A204.1 (cell line): ENCODE data around the gene FAM186B.

ENCODE experiments used
- FAIRE-seq: peaks from 2 replicates; lab custom pipeline; 2012; peaks lifted over from hg19 to GRCh38; lab: Jason Lieb, UNC

The FAM186B gene

DNA sequence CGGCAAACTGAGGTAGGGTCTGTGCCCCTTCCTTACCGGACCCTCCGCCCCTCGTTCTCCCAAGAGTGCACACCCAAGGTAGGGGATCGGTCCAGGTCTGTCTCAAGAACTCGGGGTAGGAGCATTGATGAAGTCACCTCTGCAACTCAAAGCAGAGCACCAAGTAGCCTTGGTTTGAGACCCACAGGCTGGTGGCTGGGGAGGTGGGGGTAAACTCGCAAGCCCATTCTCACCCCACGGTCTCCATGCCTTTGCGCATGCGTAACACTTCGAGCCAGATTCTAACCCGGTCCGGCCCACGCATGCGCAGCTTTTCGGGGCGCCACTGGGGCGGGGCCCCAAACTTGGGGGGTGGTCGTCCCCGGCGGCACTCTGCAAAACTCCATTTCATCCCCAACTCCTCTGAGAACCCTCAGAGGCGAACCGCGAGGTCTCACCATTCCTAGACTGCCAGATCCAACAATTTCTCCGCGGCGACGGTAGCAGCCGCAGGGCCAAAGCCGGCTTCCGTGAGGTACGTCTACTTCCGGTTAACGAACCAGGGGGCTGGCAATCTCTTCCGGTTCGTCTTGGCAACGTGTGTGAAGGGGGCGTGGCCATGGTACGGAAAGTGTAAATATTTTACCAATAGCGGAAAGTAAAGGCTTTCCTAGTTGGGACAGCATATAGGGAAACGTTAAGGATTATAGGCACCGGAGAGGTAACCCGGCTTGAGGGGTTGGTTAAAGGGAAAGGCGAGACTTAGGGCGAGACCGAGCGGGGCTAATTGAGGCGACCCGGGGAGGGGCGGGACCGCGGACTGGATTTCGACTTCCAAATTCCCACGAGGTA, 37.6 kb downstream of the FAM186B start, which contains the start of gene MCRS1:
Gene MCRS1, minus strand, starts transcription at position 532 of the 831 bp plus-strand sequence. CDS start 1,411 bp downstream, outside the sequence.
- peak; percentile 56 for FAIRE-seq

DNA sequence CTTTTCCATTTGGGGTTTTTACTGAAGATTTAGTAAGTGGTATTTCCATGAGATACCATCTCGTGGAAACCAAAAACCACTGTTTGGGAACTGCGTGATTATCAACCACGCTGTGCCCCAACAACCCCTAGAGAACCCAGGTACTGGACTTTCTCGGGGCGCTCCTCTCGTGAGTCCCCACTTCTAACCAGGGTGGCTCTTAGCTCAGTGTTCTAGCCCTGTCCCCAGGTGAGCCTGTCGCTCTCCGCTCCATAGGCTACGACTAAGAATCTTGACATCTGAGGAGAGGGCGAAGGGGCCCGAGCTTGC, 38.2 kb downstream of the FAM186B start:
- no peak for FAIRE-seq

DNA sequence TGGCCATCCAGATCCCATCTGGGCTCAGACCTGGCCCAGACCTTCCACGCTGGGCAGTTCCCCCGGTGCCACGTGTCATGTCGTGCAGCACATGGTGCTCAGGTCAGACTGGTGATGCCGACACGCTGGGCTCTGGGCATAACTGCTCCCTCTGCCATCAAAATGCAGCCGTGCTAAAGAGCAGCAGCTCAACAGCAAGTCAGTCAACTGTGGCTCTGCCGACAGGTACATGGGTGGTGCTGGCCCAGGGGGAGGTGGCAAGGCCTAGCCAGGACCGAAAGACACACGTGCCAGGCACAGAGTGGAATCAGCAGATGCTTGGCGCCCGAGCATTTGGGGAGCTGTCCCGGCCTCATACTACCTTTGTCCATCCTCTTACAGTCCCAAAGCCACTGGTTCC, 39.1 kb downstream of the FAM186B start:
- FAIRE-seq: no peak

DNA sequence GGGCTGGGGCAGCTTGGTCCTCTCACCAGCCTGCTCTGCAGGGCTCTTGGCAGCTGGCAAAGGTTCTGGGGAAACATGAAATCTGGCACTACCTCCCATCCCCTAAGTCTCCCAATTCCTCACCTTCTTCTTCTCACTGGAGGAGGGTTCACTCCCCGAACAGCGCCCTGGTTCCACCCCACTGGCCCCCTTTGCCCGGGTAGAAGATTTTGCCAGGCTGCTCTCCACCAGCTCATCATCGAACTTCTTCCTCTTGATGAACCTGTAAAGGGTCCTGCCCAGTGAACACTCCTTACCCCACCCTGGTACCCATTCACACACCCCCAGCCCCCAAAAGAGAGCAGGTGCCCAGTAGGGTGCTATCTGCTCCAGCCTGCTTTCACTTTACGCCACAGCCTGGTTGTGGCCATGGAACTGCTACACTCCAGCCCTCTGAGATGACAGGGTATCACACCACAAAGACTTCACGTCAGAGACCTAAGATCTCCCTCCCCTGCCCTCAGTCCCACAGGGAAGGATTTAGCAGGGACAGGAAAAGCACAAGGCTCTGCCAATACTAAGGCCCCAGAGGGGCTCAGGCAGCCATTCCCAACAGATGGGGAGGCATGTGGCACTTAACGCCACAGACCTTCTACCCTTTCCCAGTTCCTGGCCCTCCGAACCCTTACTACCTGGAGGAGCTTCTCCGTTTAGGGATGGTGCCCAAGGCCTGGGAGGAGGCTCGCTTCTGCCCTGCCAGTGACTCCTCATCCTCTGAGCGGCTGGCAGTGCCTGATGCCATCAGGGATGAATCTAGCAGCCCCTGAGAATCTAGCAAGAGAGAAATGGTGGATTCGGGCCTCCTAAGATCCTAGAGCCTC, 39.8 kb downstream of the FAM186B start:
- FAIRE-seq: no peak

DNA sequence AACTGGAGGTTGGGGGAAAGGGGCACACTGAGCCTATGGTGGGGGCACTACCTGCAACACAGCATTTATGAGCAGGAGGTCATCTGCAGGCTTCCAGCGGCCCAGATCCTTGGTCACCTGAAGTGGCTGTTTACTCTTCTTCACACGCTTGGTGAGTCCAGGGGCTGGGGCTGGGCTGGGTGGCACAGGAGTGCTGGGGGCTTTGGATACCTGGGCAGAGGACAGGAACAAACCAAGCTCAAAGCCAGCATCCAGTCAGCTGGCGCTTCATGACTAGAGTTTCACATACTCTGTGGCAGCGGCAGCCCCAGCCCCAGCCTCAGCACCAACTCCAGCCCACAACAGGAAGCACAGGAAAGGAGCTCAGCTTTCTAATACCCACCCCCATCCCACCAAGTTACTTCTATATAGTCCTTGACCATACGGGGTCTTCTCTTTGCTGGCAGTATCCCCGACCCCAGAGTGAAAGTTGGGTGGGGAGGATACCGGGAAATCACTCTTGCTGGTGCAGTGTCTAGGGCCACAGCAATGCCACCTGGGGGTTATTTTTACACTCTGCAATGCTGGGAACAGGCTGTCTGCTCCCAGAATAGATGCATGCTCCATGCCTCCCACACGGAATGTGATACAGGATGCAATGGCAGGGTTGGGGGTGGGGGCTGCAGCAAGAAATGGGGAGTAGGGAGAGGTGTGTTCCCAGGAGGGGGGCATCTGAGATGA, 40.6 kb downstream of the FAM186B start:
- no peak for FAIRE-seq

DNA sequence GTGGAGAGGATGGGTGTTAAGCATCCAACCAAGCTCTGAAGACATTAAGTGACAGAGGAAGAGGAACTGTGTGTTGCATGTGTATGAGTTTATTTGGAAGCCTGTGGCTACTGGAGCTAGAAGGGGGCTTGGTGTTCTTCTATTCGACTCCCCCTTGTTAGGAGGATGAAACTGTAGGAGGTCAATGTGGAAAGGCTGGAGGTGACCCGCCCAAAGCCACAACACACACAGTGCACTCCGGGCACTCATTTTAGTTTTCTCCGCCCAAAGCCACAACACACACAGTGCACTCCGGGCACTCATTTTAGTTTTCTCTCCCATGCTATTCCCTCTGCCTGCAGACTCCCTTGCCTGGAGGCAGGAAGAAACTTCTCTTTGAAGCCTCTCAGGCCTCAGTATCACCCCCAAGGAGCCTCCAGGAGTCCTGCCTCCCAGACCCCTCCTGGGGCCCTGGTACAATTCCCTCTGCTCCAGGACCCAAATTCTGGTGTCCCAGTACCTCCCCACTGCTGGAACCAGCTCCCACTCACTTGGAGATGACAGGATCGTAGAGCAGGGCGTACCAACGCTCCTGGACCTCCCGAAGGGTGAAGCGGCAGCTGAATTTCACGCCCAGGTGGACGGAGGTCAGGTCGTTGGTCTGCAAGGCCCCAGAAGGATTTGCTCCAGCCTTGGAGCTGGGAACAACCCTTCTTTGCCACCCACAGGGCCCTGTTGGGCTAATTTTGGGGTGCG, 41.3 kb downstream of the FAM186B start:
- no peak for FAIRE-seq

DNA sequence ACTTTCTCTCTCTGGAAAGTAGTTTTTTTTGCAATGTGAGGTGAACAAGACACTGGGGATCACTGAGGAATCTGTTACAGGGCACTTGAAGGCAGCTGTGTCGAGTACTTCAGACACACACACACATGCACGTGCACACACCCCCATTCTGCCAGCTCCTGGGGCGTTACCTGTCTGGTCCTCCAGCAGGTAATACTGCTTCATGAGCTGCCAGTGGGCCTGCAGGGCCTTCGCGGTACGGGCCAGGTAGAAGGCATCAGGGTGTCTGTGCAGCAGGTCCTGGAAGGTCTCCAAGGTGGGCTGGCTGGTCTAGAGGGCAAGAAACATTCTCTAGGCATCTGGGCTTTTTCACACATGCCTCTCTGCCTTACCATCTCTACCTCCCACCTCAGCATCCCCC, 42.6 kb downstream of the FAM186B start:
- no peak for FAIRE-seq

DNA sequence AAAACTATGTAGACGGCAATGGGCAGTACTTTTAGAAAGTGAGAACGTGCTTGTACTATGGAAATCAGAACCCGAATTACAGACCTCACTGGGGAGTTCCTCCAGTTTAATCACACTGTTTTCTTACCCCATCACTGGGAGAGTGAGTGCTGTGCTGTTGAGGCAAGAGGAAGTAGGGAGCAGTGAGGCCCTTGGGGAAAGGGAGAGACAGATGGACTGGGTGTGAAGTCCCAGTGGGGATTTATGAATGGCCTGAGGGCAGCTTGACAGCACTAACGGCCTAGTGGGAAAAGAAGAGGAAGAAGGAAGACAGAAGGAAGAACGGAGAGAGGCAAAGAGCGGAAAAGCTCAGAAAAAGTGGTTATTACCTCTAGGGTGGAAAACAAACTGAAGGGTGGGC, 43.2 kb downstream of the FAM186B start:
- FAIRE-seq: no peak

DNA sequence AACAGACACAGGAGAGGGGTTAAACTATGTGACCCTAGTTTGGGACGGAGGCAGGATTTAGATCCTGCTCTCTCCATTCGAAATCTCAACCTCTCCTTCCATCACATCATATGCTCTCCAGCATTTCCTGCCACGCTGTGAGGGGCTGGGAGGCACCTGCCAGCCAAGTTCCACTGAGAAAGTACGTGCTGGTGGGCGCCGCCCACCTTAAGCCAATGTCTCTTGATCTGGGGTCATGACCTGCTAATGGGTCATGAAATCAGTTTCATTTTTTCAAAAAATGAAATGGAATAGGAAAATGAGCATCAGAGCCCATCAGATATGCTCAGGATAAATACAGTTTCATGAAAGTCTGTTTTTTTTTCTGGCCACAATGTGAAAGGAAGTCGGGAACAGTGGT, 44.7 kb downstream of the FAM186B start:
- no peak for FAIRE-seq

DNA sequence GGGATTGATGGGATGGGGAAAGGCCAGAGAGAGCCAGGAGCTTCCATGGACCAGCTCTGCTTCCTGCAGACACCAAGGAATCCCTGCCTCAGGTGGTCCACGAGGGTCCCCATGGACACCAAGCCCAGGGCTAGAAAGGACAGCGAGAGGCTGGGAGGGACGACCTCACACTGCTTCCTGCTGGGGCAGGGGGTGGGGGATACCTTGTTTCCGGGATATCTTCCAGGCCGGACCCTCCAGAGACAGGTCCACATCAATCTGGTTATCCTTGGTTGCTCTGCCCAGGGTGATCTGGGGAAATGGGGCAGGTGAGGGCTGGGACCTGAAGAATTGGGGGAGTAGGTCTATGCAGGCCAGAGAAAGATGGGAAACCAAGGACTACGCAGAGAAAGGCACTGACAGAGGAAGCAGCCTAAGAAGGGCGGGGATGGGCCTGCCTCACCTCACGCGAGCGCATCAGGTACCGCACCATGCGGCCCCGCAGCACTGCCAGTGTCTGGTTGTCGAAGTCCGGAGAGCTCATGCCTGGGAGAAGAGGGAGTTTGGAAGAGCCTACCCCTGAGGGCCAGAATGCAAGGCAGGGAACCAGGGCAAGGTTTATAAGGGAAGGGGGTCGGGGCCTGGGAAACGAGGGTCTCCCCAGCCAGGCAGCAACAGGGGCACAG, 46.3 kb downstream of the FAM186B start:
- FAIRE-seq: no peak

DNA sequence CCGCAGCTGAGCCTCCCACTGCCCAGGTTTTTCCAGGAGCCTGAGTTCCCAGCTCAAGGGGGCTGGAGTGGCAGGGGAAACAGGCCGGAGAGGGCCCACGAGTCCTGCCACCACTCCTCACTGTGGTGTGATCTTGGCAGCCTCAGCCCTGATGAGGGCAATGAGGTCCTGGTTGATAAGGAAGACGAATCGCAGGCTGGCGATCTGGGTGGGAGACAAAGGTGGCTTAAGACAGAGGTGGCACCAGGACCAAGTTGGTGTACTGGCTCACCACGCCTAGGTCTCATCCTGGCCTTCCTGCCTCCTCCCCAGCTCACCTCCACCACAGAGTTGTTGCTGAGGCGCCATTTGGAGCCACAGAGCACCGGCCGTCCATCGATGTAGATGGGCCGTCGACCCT, 46.9 kb downstream of the FAM186B start:
- FAIRE-seq: no peak

DNA sequence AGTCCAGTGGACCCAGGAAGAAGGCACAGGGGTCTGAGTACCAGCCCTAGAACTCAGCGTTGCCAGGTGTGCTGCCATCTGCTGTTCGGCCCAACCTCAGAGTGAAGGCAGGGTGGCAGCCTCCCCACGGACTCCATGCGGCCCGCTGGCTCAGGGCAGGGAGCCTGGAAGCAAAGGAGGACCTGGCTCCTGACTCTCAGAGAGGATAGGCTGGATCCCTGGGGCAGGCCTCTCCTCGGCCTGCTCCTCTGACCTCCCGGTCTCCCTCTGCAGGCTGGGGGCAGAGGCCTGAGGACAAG, 47.6 kb downstream of the FAM186B start:
- FAIRE-seq: no peak

DNA sequence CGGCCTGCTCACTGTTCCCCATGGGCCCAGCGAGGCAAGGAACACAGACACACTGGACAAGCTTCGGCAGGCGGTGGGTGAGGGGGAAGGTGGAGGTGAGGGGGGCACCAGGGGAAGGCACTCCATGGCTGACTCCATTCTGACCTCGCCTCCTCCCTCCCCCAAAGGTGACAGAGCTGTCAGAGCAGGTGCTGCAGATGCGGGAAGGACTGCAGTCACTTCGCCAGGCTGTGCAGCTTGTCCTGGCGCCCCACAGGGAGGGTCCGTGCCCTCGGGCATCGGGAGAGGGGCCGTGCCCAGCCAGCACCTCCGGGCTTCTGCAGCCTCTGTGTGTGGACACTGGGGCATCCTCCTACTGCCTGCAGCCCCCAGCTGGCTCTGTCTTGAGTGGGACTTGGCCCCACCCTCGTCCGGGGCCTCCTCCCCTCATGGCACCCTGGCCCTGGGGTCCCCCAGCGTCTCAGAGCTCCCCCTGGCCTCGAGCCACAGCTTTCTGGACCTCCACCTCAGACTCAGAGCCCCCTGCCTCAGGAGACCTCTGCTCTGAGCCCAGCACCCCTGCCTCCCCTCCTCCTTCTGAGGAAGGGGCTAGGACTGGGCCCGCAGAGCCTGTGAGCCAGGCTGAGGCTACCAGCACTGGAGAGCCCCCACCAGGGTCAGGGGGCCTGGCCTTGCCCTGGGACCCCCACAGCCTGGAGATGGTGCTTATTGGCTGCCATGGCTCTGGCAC, 48.1 kb downstream of the FAM186B start:
- no peak for FAIRE-seq

DNA sequence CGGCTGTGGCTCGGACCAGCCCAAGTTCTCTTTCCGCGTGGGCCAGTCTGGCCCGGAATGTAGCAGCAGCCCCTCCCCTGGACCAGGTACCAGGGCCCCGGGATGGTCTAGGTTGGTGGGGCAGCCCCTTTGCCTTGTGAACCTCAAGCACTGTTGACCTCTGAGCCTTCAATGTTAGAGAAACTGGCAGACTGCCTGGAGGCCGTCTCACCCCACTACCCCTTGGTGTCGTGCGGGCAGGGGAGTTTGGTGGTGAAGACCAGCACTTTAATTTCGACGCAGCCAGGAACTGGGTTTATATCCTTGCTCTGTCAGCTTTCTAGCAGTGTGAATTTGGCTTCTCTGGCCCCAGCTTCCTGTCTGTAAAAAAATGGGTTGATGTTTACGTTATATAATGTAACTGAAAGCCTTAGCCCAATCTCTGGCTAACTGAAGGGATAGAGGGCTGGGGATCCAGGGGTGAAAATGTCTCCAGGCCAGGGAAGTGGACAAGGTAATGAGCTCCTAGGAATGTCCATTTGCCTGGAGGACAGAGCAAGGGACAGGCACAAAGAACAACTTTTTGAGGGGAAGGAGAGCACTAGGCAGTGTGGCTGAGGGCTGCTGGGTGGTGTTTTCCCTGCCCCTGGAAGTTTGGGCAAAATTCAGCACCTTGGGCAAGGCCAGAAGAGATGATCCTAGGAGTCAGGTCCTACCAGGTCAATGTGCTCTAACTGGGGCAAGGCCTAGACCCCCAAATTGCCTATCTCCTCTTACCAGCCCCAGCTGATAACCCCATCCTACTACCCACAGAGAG, 48.9 kb downstream of the FAM186B start:
- no peak for FAIRE-seq

DNA sequence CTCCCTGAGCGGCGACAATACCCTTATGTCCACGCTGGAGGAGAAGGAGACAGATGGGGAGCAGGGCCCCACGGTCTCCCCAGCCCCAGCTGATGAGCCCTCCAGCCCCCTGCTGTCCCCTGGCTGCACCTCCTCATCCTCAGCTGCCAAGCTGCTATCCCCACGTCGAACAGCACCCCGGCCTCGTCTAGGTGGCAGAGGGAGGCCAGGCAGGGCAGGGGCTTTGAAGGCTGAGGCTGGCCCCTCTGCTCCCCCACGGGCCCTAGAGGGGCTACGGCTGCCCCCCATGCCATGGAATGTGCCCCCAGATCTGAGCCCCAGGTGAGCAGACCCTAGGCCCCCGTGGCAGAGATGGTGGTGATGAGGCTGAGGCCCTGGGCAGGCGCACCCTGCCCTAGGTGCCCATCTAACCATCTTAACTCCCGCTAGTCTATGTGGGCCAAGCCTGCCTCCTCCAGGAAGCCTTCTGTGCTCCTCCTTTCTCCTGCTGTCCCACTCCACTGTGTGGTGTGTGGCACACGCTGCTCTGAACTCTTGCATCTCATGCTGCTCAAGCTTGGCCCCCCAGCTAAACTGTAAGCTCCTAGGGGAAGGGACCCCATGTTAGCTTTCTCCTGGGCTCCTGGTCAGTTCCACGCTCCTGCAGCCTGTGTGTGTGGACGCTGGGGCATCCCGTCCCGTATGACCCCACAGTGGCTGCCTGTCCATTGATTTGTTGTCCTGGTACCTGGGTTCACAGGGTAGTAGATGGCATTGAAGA, 49.6 kb downstream of the FAM186B start:
- FAIRE-seq: no peak

DNA sequence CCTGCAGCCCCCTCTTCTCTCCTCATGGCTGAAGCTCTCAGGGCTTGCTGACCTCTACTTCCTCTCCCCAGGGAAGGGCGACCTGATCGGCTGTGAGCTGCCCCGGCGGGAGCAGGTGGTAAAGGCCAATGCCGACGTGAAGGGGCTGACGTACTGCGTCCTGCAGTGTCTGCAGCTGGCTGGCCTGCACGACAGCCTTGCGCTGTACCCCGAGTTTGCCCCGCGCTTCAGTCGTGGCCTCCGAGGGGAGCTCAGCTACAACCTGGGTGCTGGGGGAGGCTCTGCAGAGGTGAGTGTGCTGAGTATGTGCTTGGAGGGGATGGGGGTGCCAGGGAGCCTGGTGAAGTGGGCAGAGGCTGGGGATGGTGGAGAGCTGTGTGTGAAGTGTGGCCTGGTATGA, 51.2 kb downstream of the FAM186B start:
- FAIRE-seq: no peak

DNA sequence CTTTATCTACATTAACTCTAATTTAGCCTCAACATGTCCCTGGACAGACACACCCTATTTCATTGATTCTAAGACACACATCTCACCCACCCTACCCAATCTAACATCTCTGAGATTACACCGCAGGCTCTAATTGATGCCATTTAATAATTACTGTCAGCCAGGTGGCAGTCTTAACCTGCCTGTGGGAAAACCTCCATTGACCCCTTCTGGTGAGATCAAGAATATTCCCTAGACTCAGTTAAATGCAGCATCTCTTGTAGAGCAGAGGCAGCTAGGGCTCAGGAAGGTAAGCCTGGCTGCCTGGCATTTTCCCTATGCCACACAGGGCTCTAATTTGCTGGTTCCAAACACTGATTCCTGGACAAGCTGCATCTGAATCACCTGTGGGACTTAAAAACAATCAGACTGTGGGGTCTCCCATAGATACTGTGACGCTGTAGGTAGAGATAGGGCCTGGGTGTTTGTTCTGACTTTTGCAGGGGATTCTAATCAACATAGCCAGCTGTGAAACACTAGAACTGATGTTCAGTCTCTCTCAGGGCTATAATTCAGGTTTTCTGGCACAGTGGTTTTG, 51.8 kb downstream of the FAM186B start:
- FAIRE-seq: no peak

DNA sequence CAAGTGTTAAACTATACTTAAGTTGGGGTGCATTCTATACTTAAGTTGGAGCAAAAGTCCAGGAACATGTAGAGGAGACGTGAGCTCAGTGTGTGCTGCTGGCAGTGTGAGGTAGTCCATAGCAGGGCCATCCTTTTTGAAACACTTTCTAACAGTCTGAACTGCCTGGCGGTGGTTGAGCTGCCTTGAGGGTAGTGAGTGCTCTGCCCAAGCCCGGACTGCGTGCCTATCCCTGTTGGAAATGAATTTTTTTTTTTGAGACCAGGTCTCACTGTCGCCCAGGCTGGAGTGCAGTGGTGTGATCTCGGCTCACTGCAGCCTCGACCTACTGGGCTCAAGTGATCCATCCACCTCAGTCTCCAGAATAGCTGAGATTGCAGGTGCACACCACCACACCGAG, 52.5 kb downstream of the FAM186B start:
- no peak for FAIRE-seq

DNA sequence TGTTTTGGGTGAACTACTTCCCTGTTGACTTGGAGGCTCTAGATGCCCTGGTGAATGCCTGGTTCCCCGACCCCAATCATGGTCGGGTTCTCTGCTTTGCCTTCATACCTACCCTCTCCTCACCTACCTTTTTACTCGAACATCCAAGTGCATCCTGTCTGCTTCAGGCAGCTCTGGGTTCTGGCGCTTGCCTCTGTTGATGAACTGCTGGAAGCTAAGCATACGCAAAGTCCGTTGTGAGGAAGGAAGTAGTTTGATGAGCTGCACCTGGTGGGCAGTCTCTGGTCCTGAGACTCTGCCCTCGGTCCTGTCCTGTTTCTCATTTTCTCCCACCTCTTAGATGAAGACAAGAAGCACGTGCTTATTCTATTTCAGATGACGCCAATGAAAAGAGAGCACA, 53.0 kb downstream of the FAM186B start:
- no peak for FAIRE-seq
